HepG2 (cell line): ENCODE measurements around the gene REST. TPM values are rescaled to one million over a fixed set of nuclear protein-coding genes. Genes with fewer than 3 reads are reported as not detected.
A peak's percentile ranks its signal among the peaks of the same experiment; 100 is the strongest.

Experiments used
- BRD4 ChIP-seq: sonication (generic); formaldehyde crosslinking; IDR thresholded peaks from 2 replicates; pipeline ENCODE4 v1.4.0; 2020; ENCODE audit warnings: missing genetic modification reagents
- CBX2 ChIP-seq, 2 experiments: fragments of 200-600 bp in 1 of 2; sonication (generic); formaldehyde crosslinking in 1 of 2; IDR thresholded peaks; 2 replicates each; pipeline versions ENCODE4 v1.7.0 to v1.8.1; 2018 to 2022; ENCODE audit warnings: low read depth in 2 of 2, low read length in 1 of 2, mild to moderate bottlenecking in 1 of 2, missing genetic modification reagents in 1 of 2
- DZIP1 ChIP-seq: sonication (generic); formaldehyde crosslinking; IDR thresholded peaks from 2 replicates; pipeline ENCODE4 v1.5.0; 2020; ENCODE audit warnings: mild to moderate bottlenecking, missing genetic modification reagents
- HNF4A ChIP-seq: sonication (generic); formaldehyde crosslinking; IDR thresholded peaks from 2 replicates; pipeline ENCODE4 v1.4.0; 2020; ENCODE audit warnings: missing genetic modification reagents
- IRF1 ChIP-seq: sonication (generic); formaldehyde crosslinking; IDR thresholded peaks from 2 replicates; pipeline ENCODE4 v1.4.0; 2020; ENCODE audit warnings: low read depth, mild to moderate bottlenecking, missing genetic modification reagents
- NR3C1 ChIP-seq: sonication (generic); formaldehyde crosslinking; IDR thresholded peaks from 2 replicates; pipeline ENCODE4 v1.4.0; 2020; ENCODE audit warnings: missing genetic modification reagents
- POGZ ChIP-seq: sonication (generic); formaldehyde crosslinking; IDR thresholded peaks from 2 replicates; pipeline ENCODE4 v1.4.0; 2020; ENCODE audit warnings: mild to moderate bottlenecking, missing genetic modification reagents
- THAP7 ChIP-seq: sonication (generic); formaldehyde crosslinking; IDR thresholded peaks from 2 replicates; pipeline ENCODE4 v1.8.1; 2023; ENCODE audit warnings: mild to moderate bottlenecking, missing genetic modification reagents
- U2AF2 ChIP-seq: fragments of 200-400 bp; formaldehyde crosslinking; IDR thresholded peaks from 2 replicates; pipeline ENCODE4 v1.6.1; 2017; ENCODE audit warnings: low read depth, mild to moderate bottlenecking, low read length
- ZMYM2 ChIP-seq: sonication (generic); formaldehyde crosslinking; IDR thresholded peaks from 2 replicates; pipeline ENCODE4 v1.8.0; 2022; ENCODE audit warnings: mild to moderate bottlenecking, missing genetic modification reagents
- ZNF235 ChIP-seq: sonication (generic); formaldehyde crosslinking; IDR thresholded peaks from 2 replicates; pipeline ENCODE4 v1.8.1; 2023; ENCODE audit warnings: mild to moderate bottlenecking, missing genetic modification reagents, borderline replicate concordance
- ZNF574 ChIP-seq: sonication (generic); formaldehyde crosslinking; IDR thresholded peaks from 2 replicates; pipeline ENCODE4 v1.4.0; 2020; ENCODE audit warnings: missing genetic modification reagents
- ZNF747 ChIP-seq: sonication (generic); formaldehyde crosslinking; IDR thresholded peaks from 2 replicates; pipeline ENCODE4 v1.8.1; 2023; ENCODE audit warnings: missing genetic modification reagents, mild to moderate bottlenecking, borderline replicate concordance
- polyA plus RNA-seq, 8 experiments: library from polyadenylated mRNA; depleted of rRNA in 3 of 8; stranded (reverse) in 7 of 8; unstranded in 1 of 8; fragments of >200 nt; fragmentation: Illumina TruSeq in 4 of 8; extraction: Trizol in 4 of 8; gene quantifications; 2 replicates each; pipeline versions ENCODE4 v1.2.1 to v1.2.3, GENCODE V29; 2011 to 2016; ENCODE audit warnings: low read depth in 4 of 8, missing spikeins in 1 of 8, mixed read lengths in 1 of 8; ENCODE audit not compliant: insufficient read depth in 1 of 8
- total RNA-seq, 5 experiments: library from RNA; depleted of rRNA; stranded (reverse); fragments of >200 nt; fragmentation: Illumina TruSeq; extraction: Trizol; gene quantifications; 2 replicates each; pipeline ENCODE4 v1.2.3, GENCODE V29; 2016; ENCODE audit warnings: low read depth in 1 of 5
- TF ChIP-seq, protein P1 (sequence below): sonication (generic); formaldehyde crosslinking; IDR thresholded peaks from 2 replicates; pipeline ENCODE4 v1.5.1; 2020; ENCODE audit warnings: mild to moderate bottlenecking, missing genetic modification reagents, moderate library complexity
- TF ChIP-seq, protein P2 (sequence below): sonication (generic); formaldehyde crosslinking; IDR thresholded peaks from 2 replicates; pipeline ENCODE4 v1.4.0; 2020; ENCODE audit warnings: mild to moderate bottlenecking, missing genetic modification reagents

The REST gene
- total and polyA plus RNA-seq, 2 of the 13 experiments (the other 11 are each of a cell fraction or from before 2014, with no cell fraction given), result 12.7 to 22.4 TPM

DNA sequence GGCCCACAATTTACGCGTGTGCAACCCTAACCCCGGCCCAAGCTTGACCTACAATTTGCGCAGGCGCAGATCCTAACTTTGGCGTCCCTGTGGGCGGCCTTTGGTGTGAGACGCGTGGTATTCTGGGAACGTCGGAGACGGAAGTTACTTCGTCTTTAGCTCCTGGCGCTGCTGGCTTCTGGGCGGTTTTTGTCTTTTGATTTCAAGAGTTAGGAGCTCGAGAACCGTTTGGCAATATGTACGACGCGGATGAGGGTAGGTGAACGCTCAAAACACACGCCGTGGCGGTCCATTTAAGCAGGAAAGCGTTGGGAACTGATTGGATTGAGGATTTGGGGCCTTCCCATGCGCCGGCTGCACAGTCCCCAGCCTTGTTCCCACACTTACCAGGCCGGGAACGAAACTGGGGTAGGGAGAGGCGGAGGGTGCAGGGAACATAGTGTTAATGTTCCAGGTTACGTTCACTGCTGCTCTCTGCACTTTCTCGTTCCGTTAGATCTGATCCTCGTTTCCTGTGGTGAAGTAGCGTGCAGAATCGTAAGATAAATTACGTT lies 71.1 kb downstream of the REST start, which contains the start of gene POLR2B (continued):
- no peak for TF ChIP-seq ZNF747 (CRISPR knock-in tag)
- TF ChIP-seq, protein P1, sequence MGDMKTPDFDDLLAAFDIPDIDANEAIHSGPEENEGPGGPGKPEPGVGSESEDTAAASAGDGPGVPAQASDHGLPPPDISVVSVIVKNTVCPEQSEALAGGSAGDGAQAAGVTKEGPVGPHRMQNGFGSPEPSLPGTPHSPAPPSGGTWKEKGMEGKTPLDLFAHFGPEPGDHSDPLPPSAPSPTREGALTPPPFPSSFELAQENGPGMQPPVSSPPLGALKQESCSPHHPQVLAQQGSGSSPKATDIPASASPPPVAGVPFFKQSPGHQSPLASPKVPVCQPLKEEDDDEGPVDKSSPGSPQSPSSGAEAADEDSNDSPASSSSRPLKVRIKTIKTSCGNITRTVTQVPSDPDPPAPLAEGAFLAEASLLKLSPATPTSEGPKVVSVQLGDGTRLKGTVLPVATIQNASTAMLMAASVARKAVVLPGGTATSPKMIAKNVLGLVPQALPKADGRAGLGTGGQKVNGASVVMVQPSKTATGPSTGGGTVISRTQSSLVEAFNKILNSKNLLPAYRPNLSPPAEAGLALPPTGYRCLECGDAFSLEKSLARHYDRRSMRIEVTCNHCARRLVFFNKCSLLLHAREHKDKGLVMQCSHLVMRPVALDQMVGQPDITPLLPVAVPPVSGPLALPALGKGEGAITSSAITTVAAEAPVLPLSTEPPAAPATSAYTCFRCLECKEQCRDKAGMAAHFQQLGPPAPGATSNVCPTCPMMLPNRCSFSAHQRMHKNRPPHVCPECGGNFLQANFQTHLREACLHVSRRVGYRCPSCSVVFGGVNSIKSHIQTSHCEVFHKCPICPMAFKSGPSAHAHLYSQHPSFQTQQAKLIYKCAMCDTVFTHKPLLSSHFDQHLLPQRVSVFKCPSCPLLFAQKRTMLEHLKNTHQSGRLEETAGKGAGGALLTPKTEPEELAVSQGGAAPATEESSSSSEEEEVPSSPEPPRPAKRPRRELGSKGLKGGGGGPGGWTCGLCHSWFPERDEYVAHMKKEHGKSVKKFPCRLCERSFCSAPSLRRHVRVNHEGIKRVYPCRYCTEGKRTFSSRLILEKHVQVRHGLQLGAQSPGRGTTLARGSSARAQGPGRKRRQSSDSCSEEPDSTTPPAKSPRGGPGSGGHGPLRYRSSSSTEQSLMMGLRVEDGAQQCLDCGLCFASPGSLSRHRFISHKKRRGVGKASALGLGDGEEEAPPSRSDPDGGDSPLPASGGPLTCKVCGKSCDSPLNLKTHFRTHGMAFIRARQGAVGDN, result peak; percentile 79
- no peak for TF ChIP-seq BRD4 (CRISPR knock-in tag)
- no peak for TF ChIP-seq IRF1 (CRISPR knock-in tag)
- TF ChIP-seq ZNF235 (CRISPR knock-in tag), result no peak
- peak; percentile 47 for TF ChIP-seq ZNF574 (CRISPR knock-in tag)
- TF ChIP-seq THAP7 (CRISPR knock-in tag), result 0 out of 2 replicates have a peak, but pooled peaks have one; percentile 22
- no peak for TF ChIP-seq U2AF2
- no peak for TF ChIP-seq ZMYM2 (CRISPR knock-in tag)
- no peak for TF ChIP-seq CBX2 (IDR thresholded peaks at IDR 0.05; ENCODE audit: low read depth, low read length)
- TF ChIP-seq CBX2 (CRISPR knock-in tag; IDR thresholded peaks at IDR 0.05; ENCODE audit: low read depth), result no peak
- no peak for TF ChIP-seq NR3C1 (CRISPR knock-in tag)
- TF ChIP-seq, protein P2, sequence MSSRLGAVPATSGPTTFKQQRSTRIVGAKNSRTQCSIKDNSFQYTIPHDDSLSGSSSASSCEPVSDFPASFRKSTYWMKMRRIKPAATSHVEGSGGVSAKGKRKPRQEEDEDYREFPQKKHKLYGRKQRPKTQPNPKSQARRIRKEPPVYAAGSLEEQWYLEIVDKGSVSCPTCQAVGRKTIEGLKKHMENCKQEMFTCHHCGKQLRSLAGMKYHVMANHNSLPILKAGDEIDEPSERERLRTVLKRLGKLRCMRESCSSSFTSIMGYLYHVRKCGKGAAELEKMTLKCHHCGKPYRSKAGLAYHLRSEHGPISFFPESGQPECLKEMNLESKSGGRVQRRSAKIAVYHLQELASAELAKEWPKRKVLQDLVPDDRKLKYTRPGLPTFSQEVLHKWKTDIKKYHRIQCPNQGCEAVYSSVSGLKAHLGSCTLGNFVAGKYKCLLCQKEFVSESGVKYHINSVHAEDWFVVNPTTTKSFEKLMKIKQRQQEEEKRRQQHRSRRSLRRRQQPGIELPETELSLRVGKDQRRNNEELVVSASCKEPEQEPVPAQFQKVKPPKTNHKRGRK (CRISPR knock-in tag), result no peak
- TF ChIP-seq POGZ, result 0 out of 2 replicates have a peak, but pooled peaks have one; percentile 26
- TF ChIP-seq HNF4A (CRISPR knock-in tag), result no peak
- no peak for TF ChIP-seq DZIP1
